Nephron progenitor cell (in vitro differentiated cells): ENCODE measurements around the gene RPL15.

Experiments
- DNase-seq: peaks from one replicate; pipeline ENCODE4 v3.0.0; 2021
- H3K27ac Mint-ChIP-seq: 2 replicates; pipeline ENCODE4 v1.8.0; 2021; ENCODE audit warnings: mild to moderate bottlenecking, moderate library complexity, mixed read lengths
- H3K27me3 Mint-ChIP-seq: 2 replicates; pipeline ENCODE4 v1.8.0; 2021; ENCODE audit warnings: mild to moderate bottlenecking, low read depth, mixed read lengths; ENCODE audit not compliant: poor library complexity
- H3K36me3 Mint-ChIP-seq: 2 replicates; pipeline ENCODE4 v1.8.0; 2021; ENCODE audit warnings: low read depth, mixed read lengths
- H3K4me1 Mint-ChIP-seq: 2 replicates; pipeline ENCODE4 v1.8.0; 2021; ENCODE audit warnings: mixed read lengths
- H3K4me3 Mint-ChIP-seq: 2 replicates; pipeline ENCODE4 v1.8.0; 2021; ENCODE audit warnings: mild to moderate bottlenecking, moderate library complexity, mixed read lengths
- H3K9me3 Mint-ChIP-seq: 2 replicates; pipeline ENCODE4 v1.8.0; 2021; ENCODE audit warnings: mild to moderate bottlenecking, moderate library complexity, mixed read lengths
- CTCF ChIP-seq: fragments of 200-600 bp; sonication (generic); IDR thresholded peaks from 2 replicates; pipeline ENCODE4 v1.5.0; 2021; ENCODE audit warnings: antibody characterized with exemption

The RPL15 gene

GRCh38 chr3:23953523-23953922, 36.6 kb downstream of the RPL15 start:
- no peaks in the 10 kb centered on the region for H3K9me3 Mint-ChIP-seq
- peaks cover 34% of the 10 kb centered on the region for H3K4me1 Mint-ChIP-seq
- TF ChIP-seq CTCF: no peak
- H3K27me3 Mint-ChIP-seq: no peaks in the 10 kb centered on the region
- no peak overlapping the region for H3K27ac Mint-ChIP-seq
- peaks cover 45% of the 10 kb centered on the region for H3K36me3 Mint-ChIP-seq
- no peak overlapping the region for H3K4me3 Mint-ChIP-seq
- DNase-seq: no peak

DNA sequence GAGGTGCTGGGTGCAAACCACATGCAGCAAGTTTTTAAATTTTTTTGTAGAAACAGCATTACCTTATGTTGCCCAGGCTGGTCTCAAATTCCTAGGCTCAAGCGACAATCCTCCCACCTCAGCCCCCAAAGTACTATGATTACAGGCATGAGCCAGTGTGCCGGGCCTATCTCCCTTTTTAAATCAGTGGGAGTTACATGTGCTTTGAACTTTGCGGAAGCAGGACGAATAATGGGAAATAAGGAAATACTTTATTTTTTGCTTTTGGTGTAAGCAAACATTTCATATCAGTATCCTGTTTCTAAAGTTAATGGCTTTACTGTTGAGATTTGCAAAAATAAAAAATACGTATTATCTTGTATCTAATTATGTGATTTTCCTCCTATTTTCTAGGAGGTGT, 37.2 kb downstream of the RPL15 start:
- DNase-seq: no peak
- H3K4me1 Mint-ChIP-seq: peaks cover 34% of the 10 kb centered on the region
- no peaks in the 10 kb centered on the region for H3K27me3 Mint-ChIP-seq
- no peak for TF ChIP-seq CTCF
- peaks cover 47% of the 10 kb centered on the region for H3K36me3 Mint-ChIP-seq
- no peak overlapping the region for H3K4me3 Mint-ChIP-seq
- no peaks in the 10 kb centered on the region for H3K9me3 Mint-ChIP-seq
- no peak overlapping the region for H3K27ac Mint-ChIP-seq

DNA sequence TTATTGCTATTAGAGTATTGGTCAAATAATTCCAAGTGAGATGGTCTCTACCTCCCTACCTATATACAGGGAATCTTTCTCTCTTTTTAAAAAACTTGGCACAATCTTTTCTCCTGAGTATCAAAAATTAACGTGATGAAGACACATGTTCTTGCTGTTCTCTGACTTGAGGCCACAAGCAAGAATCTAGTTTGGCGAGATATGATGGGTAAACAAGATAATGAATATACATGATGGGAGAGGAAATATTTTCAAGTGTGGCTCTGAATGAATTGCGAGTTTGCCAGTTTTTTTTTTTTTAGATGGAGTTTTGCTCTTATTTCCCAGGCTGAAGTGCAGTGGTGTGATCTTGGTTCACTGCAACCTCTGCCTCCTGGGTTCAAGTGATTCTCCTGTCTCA, 39.8 kb downstream of the RPL15 start:
- no peaks in the 10 kb centered on the region for H3K9me3 Mint-ChIP-seq
- no peak for DNase-seq
- no peak overlapping the region for H3K27ac Mint-ChIP-seq
- no peak overlapping the region for H3K4me3 Mint-ChIP-seq
- TF ChIP-seq CTCF: no peak
- peaks cover 63% of the 10 kb centered on the region for H3K36me3 Mint-ChIP-seq
- peaks cover 22% of the 10 kb centered on the region for H3K4me1 Mint-ChIP-seq
- no peaks in the 10 kb centered on the region for H3K27me3 Mint-ChIP-seq

- H3K9me3 Mint-ChIP-seq: no peaks in the 10 kb centered on the region
- peaks cover 5% of the 10 kb centered on the region for H3K4me1 Mint-ChIP-seq
- peaks cover 81% of the 10 kb centered on the region for H3K36me3 Mint-ChIP-seq
- no peaks in the 10 kb centered on the region for H3K27me3 Mint-ChIP-seq
- H3K4me3 Mint-ChIP-seq: no peak overlapping the region
- TF ChIP-seq CTCF: no peak
- no peak for DNase-seq
- H3K27ac Mint-ChIP-seq: no peak overlapping the region
These were observed 42.4 kb downstream of the RPL15 start for GRCh38 chr3:23959135-23959900.

- H3K27me3 Mint-ChIP-seq: no peaks in the 10 kb centered on the region
- H3K27ac Mint-ChIP-seq: no peak overlapping the region
- no peak for TF ChIP-seq CTCF
- no peaks in the 10 kb centered on the region for H3K4me1 Mint-ChIP-seq
- DNase-seq: no peak
- no peak overlapping the region for H3K4me3 Mint-ChIP-seq
- no peaks in the 10 kb centered on the region for H3K9me3 Mint-ChIP-seq
- H3K36me3 Mint-ChIP-seq: peaks cover 79% of the 10 kb centered on the region
These were observed 43.7 kb downstream of the RPL15 start for GRCh38 chr3:23960649-23961048.

GRCh38 chr3:23961066-23961465, 44.1 kb downstream of the RPL15 start:
- no peak overlapping the region for H3K4me3 Mint-ChIP-seq
- DNase-seq: no peak
- no peaks in the 10 kb centered on the region for H3K27me3 Mint-ChIP-seq
- no peaks in the 10 kb centered on the region for H3K9me3 Mint-ChIP-seq
- TF ChIP-seq CTCF: no peak
- H3K27ac Mint-ChIP-seq: no peak overlapping the region
- no peaks in the 10 kb centered on the region for H3K4me1 Mint-ChIP-seq
- peaks cover 79% of the 10 kb centered on the region for H3K36me3 Mint-ChIP-seq
